PC-3 (cell line): ENCODE data around the gene MTHFR. TPM values are rescaled to one million over a fixed set of nuclear protein-coding genes. Genes with fewer than 3 reads are reported as not detected.

ENCODE experiments used
- ATAC-seq: fragments of 200-7000 bp; cut with Tn5 transposase; 2 replicates; pipeline ENCODE4 v1.9.1; 2020; ENCODE audit warnings: mild to moderate bottlenecking, moderate library complexity
- BruUV-seq: library from RNA; stranded (reverse); fragments of 400-500 nt; replicated peaks from 2 replicates; lab custom pipeline; 2021; lab: Mats Ljungman, UMichigan
- CTCF ChIA-PET: fragments of 300-600 bp; sonication (Branson Sonifier 250); formaldehyde crosslinking; loops from one replicate; lab custom pipeline; 2022; ENCODE audit warnings: antibody characterized with exemption; lab: Charles Lee
- POLR2A ChIA-PET: fragments of 300-600 bp; sonication (Branson Sonifier 250); formaldehyde crosslinking; loops from one replicate; lab custom pipeline; 2022; ENCODE audit warnings: antibody characterized with exemption; ENCODE audit not compliant: unreplicated experiment; lab: Charles Lee
- DNase-seq: peaks from one replicate; pipeline ENCODE4 v3.0.0-alpha.2; 2015
- H2AFZ ChIP-seq: fragments of 300-600 bp; sonication (generic); 2 replicates; pipeline ENCODE4 v1.6.0; 2016; ENCODE audit warnings: antibody characterized with exemption, low read length
- H3F3A ChIP-seq: fragments of 300-600 bp; sonication (generic); one replicate; pipeline ENCODE4 v1.6.0; 2017; ENCODE audit warnings: antibody characterized with exemption, low read length, control low read depth, mild to moderate bottlenecking; ENCODE audit not compliant: unreplicated experiment
- H3K27ac ChIP-seq: fragments of 300-600 bp; sonication (generic); 2 replicates; pipeline ENCODE4 v1.5.1; 2016; ENCODE audit warnings: mild to moderate bottlenecking, low read length
- H3K27me3 ChIP-seq: fragments of 300-600 bp; sonication (generic); 2 replicates; pipeline ENCODE4 v1.6.1; 2016; ENCODE audit warnings: low read length, mixed read lengths
- H3K36me3 ChIP-seq: fragments of 300-600 bp; sonication (generic); 2 replicates; pipeline ENCODE4 v1.6.1; 2016; ENCODE audit warnings: low read depth, mixed run types, low read length, mixed read lengths
- H3K4me1 ChIP-seq: fragments of 300-600 bp; sonication (generic); 2 replicates; pipeline ENCODE4 v1.5.1; 2016; ENCODE audit warnings: low read length; ENCODE audit not compliant: insufficient read depth
- H3K4me2 ChIP-seq: fragments of 300-600 bp; sonication (generic); 2 replicates; pipeline ENCODE4 v1.6.0; 2016; ENCODE audit warnings: low read length
- H3K4me3 ChIP-seq: fragments of 300-600 bp; sonication (generic); 2 replicates; pipeline ENCODE4 v1.5.1; 2016; ENCODE audit warnings: mild to moderate bottlenecking, low read length, mixed read lengths
- H3K79me2 ChIP-seq: fragments of 300-600 bp; sonication (generic); 2 replicates; pipeline ENCODE4 v1.6.1; 2017; ENCODE audit warnings: low read length, mixed read lengths
- H3K9ac ChIP-seq: fragments of 300-600 bp; sonication (generic); 2 replicates; pipeline ENCODE4 v1.6.0; 2016; ENCODE audit warnings: mild to moderate bottlenecking, low read length
- H3K9me2 ChIP-seq: fragments of 300-600 bp; sonication (generic); replicated peaks from 2 replicates; pipeline ENCODE4 v1.6.1; 2016; ENCODE audit warnings: mixed run types, low read length, mixed read lengths
- H3K9me3 ChIP-seq: fragments of 300-600 bp; sonication (generic); 2 replicates; pipeline ENCODE4 v1.6.1; 2016; ENCODE audit warnings: low read length, mixed read lengths
- H4K20me1 ChIP-seq: fragments of 300-600 bp; sonication (generic); 2 replicates; pipeline ENCODE4 v1.6.1; 2016; ENCODE audit warnings: low read length, mixed read lengths
- EZH2 ChIP-seq: fragments of 300-600 bp; sonication (generic); IDR thresholded peaks from one replicate; pipeline ENCODE4 v1.6.1; 2017; ENCODE audit warnings: antibody characterized with exemption, mild to moderate bottlenecking, low read length; ENCODE audit not compliant: unreplicated experiment
- EZH2phosphoT487 ChIP-seq: fragments of 300-600 bp; sonication (generic); IDR thresholded peaks from 2 replicates; pipeline ENCODE4 v1.6.1; 2018; ENCODE audit warnings: mild to moderate bottlenecking, antibody characterized with exemption, low read length, borderline replicate concordance
- intact Hi-C: fragments of 100-400 bp; cut with micrococcal nuclease; formaldehyde crosslinking; loops from 2 replicates; pipeline ENCODE4 v1.9.0; 2023
- total RNA-seq: library from RNA; depleted of rRNA; stranded (reverse); fragments of >200 nt; gene quantifications from 2 replicates; pipeline ENCODE4 v1.2.3, GENCODE V29; 2014
- TF ChIP-seq, protein P1 (sequence below): fragments of 300-600 bp; sonication (generic); conservative IDR thresholded peaks from 2 replicates; pipeline ENCODE4 v1.5.1; 2017; ENCODE audit warnings: antibody characterized with exemption, low read depth, mild to moderate bottlenecking, low read length

Gene MTHFR
- total RNA-seq, 1 experiment from 2014 or later = 13.2 TPM

DNA sequence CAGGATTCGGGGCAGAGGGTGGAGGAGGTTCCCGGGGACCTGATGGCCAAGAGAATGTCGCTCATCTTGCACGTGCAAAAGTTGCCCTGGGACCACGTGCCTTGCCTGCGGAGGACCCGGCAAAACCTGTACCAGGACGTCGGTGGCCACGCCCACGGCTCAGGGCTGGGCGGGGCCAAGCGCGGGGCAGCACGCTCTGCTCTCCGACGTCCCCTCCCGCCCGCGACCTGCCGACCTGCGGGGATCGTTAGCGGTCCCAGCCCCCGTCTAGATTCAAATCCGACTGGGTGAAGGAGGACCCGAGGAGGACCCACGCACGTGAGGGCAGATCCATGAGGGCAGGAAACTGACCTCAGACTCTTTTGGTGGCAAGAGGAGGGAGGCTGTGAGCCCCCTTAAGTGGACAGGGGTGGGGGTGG lies 43.8 kb downstream of the MTHFR start, which contains the start of gene C1orf167:
Gene C1orf167 (plus strand): TSS at position 206 of the 419 bp plus-strand sequence. CDS start 2,208 bp downstream, outside the sequence.
- H3K36me3 ChIP-seq = no peaks in the 10 kb centered on the region
- no peak for TF ChIP-seq EZH2phosphoT487
- TF ChIP-seq EZH2 = no peak
- TF ChIP-seq, protein P1, sequence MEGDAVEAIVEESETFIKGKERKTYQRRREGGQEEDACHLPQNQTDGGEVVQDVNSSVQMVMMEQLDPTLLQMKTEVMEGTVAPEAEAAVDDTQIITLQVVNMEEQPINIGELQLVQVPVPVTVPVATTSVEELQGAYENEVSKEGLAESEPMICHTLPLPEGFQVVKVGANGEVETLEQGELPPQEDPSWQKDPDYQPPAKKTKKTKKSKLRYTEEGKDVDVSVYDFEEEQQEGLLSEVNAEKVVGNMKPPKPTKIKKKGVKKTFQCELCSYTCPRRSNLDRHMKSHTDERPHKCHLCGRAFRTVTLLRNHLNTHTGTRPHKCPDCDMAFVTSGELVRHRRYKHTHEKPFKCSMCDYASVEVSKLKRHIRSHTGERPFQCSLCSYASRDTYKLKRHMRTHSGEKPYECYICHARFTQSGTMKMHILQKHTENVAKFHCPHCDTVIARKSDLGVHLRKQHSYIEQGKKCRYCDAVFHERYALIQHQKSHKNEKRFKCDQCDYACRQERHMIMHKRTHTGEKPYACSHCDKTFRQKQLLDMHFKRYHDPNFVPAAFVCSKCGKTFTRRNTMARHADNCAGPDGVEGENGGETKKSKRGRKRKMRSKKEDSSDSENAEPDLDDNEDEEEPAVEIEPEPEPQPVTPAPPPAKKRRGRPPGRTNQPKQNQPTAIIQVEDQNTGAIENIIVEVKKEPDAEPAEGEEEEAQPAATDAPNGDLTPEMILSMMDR = no peak
- no peak within 1 kb of the TSS for H3K4me2 ChIP-seq
- intact Hi-C loops = no loop called here
- no peaks in the 10 kb centered on the region for H3K27me3 ChIP-seq
- ChIA-PET POLR2A (no interaction called here), CTCF (no interaction called here)
- no peaks in the 10 kb centered on the region for H3K79me2 ChIP-seq
- H3K9ac ChIP-seq = no peak within 1 kb of the TSS
- ATAC-seq (no peak), DNase-seq (no peak)
- no peaks in the 10 kb centered on the region for H3K9me3 ChIP-seq
- H4K20me1 ChIP-seq = no peaks in the 10 kb centered on the region
- no peak within 1 kb of the TSS for H3K27ac ChIP-seq
- BruUV-seq = no TSS peak
- H3K4me1 ChIP-seq = no peaks in the 10 kb centered on the region
- no peaks in the 10 kb centered on the region for H3K9me2 ChIP-seq
- no peak within 1 kb of the TSS for H2AFZ ChIP-seq
- no peaks in the 10 kb centered on the region for H3F3A ChIP-seq
- no peak within 1 kb of the TSS for H3K4me3 ChIP-seq

DNA sequence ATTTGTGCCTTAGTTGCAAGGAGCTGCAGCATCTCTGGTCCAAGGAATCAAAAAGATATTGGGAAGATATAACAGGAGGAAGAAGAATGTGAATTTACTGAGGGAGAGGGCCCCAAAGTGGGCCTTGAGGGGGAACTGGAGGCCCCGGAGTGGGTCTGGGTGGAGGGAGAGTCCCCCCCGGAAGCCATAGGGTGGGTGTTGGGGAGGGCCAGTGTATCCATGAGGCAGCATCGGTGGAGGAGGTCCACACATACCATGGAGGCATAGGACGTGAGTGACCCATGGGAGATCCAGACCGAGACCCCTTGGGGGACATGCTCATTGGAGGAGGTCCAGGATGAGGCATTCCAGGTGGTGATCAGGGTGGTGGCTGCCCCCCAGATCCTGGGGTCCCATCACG lies 44.5 kb downstream of the MTHFR start:
- no peak overlapping the region for H3K4me3 ChIP-seq
- no peak overlapping the region for H3K27ac ChIP-seq
- no peaks in the 10 kb centered on the region for H3K9me2 ChIP-seq
- H3K9me3 ChIP-seq = no peaks in the 10 kb centered on the region
- no TSS peak for BruUV-seq
- POLR2A ChIA-PET = no interaction called here
- TF ChIP-seq EZH2 (no peak), EZH2phosphoT487 (no peak)
- TF ChIP-seq, protein P1 = no peak
- no peaks in the 10 kb centered on the region for H3K27me3 ChIP-seq
- ATAC-seq (no peak), DNase-seq (no peak)
- H3K36me3 ChIP-seq = no peaks in the 10 kb centered on the region
- no peaks in the 10 kb centered on the region for H3K79me2 ChIP-seq
- H3K4me1 ChIP-seq = no peaks in the 10 kb centered on the region
- H4K20me1 ChIP-seq = no peaks in the 10 kb centered on the region
- no peak overlapping the region for H2AFZ ChIP-seq
- CTCF ChIA-PET = interaction anchor here (0.5 kb wide), 1 partner anchor 475 kb away, joined by 4 read pairs; no protein-coding TSS in a partner anchor
- H3F3A ChIP-seq = no peaks in the 10 kb centered on the region
- H3K9ac ChIP-seq = no peak overlapping the region
- intact Hi-C loops = no loop called here
- no peak overlapping the region for H3K4me2 ChIP-seq

DNA sequence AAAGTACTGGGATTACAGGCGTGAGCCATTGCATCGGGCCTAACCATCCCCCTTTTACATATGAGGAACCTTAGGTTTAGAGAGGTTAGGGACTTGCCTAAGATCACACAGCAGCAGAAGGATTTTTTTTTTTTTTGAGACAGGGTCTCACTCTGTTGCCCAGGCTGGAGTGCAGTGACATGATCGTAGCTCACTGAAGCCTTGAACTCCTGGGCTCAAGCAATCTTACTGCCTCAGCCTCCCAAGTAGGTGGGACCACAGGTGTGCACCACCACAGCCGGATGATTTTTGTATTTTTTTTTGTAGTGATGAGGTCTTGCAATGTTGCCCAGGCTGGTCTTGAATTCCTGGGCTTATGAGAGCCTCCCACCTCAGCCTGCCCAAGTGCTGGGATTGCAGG lies 46.0 kb downstream of the MTHFR start:
- H4K20me1 ChIP-seq = no peaks in the 10 kb centered on the region
- TF ChIP-seq EZH2phosphoT487 = no peak
- TF ChIP-seq, protein P1 = no peak
- no peak for TF ChIP-seq EZH2
- no peak overlapping the region for H3K4me2 ChIP-seq
- H3K36me3 ChIP-seq = no peaks in the 10 kb centered on the region
- H3K4me1 ChIP-seq = no peaks in the 10 kb centered on the region
- no peaks in the 10 kb centered on the region for H3K9me3 ChIP-seq
- H3K27me3 ChIP-seq = no peaks in the 10 kb centered on the region
- no peak overlapping the region for H3K27ac ChIP-seq
- H3K9ac ChIP-seq = no peak overlapping the region
- H3F3A ChIP-seq = no peaks in the 10 kb centered on the region
- intact Hi-C loops = no loop called here
- H3K9me2 ChIP-seq = no peaks in the 10 kb centered on the region
- ATAC-seq (no peak), DNase-seq (no peak)
- no peak overlapping the region for H3K4me3 ChIP-seq
- ChIA-PET CTCF (no interaction called here), POLR2A (interaction anchor here (0.7 kb wide), 1 partner anchor 17 kb away, joined by 17 read pairs; no protein-coding TSS in a partner anchor)
- BruUV-seq = no TSS peak
- no peaks in the 10 kb centered on the region for H3K79me2 ChIP-seq
- H2AFZ ChIP-seq = no peak overlapping the region
